Epithelial cell of prostate (primary cell): Measurements from ENCODE around the gene PFDN5.
A peak's percentile ranks its signal among the peaks of the same experiment; 100 is the strongest.
"Not testable (repeated sequence)": the region's sequence is repeated elsewhere in the genome, so short reads cannot be mapped to it uniquely, and the experiment has no call there.

Experiments used
- DNase-seq: peaks from one replicate; pipeline ENCODE4 v3.0.0-alpha.2; 2011; ENCODE audit warnings: low read depth, low spot score
- H3K27ac ChIP-seq: fragments of 450-650 bp; 2 replicates; pipeline ENCODE4 v1.5.1; 2017; ENCODE audit warnings: mild to moderate bottlenecking

Gene PFDN5

DNA sequence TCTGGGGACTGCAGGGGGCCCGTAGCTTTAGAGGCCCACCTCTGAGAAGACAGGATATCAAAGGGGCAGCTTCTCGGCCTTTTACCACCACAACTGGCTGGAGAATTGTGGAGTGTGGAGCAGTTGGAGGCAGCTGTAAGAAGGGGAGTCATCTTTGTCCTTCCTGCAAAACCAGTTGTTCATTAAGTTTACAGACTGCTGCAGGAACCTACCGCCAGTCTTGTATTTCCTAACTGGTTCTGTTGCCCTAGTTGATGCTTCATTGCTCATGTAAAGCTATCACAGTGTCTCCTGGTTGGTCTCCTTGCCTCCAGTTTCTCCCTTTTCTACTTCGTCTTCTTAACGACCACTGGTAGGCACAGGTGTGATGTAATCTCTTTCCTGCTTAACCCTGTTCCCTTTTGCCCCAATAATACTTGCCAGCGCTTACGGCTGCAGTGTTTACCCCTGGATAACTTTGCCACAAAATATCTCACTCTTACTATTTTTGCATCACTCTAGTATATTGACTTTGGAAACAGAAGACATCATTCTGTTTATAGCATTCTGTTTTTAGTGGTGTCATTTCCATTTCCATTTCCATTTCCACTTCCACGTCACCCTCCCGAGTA, 15.3 kb upstream of the PFDN5 start:
- no peak for DNase-seq
- no peak overlapping the region for H3K27ac ChIP-seq

DNA sequence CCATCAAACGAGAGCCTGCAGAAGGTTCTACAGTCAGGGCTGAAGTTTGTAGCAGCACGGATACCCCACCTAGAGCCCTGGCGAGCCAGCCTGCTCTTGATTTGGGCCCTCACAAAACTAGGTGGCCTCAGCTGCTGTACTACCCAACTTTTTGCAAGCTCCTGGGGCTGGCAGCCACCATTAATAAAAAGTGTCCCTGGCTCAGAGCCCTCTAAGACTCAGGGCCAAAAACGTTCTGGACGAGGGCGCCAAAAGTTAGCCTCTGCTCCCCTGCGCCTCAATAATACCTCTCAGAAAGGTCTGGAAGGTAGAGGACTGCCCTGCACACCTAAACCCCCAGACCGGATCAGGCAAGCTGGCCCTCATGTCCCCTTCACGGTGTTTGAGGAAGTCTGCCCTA, 8.9 kb upstream of the PFDN5 start:
- DNase-seq = no peak
- no peak overlapping the region for H3K27ac ChIP-seq

GRCh38 chr12:53287741-53288216, 7.6 kb upstream of the PFDN5 start:
- H3K27ac ChIP-seq = no peak overlapping the region
- no peak for DNase-seq

GRCh38 chr12:53288322-53288721, 7.0 kb upstream of the PFDN5 start:
- no peak overlapping the region for H3K27ac ChIP-seq
- DNase-seq = no peak

- DNase-seq = no peak
- peak overlapping the region; percentile 40 for H3K27ac ChIP-seq
Observed at GRCh38 chr12:53289891-53290290, 5.5 kb upstream of the PFDN5 start.

GRCh38 chr12:53290661-53291060, 4.7 kb upstream of the PFDN5 start:
- no peak for DNase-seq
- H3K27ac ChIP-seq = no peak overlapping the region

- DNase-seq = no peak
- no peak overlapping the region for H3K27ac ChIP-seq
Observed at GRCh38 chr12:53292426-53292825, 2.9 kb upstream of the PFDN5 start.

DNA sequence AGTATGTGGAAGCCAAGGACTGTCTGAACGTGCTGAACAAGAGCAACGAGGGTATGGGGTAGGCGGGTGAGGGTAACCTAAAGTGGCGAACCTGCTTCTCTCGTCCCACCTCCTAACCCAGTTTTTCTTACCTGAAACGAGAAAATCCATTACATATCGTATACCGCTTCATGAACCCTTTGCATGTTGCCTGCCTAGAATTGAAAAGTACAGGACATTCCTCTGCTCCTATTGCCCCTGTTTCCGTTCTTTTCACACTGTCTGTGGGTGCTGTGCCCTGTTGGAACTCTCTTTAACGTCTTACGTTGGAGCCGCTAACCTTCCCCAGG, 513 bp downstream of the PFDN5 start:
- peak overlapping the region; percentile 57 for H3K27ac ChIP-seq
- DNase-seq = no peak

DNA sequence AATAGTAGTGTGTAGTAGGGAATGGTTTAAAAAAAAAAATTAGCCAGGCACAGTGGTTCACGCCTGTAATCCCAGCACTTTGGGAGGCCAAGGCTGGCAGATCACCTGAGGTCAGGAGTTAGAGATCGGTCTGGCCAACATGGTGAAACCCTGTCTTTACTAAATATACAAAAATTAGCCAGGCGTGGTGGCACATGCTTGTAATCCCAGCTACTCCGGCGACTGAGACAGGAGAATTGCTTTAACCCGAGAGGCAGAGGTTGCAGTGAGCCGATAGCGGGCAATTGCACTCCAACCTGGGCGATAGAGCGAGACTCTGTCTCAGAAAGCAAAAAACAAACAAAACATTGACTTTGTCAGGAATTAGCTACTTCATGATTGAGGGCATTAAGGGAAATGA, 1.8 kb downstream of the PFDN5 start:
- DNase-seq, H3K27ac ChIP-seq: not testable (repeated sequence)

GRCh38 chr12:53298164-53298563, 2.8 kb downstream of the PFDN5 start:
- peak overlapping the region; percentile 68 for H3K27ac ChIP-seq
- no peak for DNase-seq

DNA sequence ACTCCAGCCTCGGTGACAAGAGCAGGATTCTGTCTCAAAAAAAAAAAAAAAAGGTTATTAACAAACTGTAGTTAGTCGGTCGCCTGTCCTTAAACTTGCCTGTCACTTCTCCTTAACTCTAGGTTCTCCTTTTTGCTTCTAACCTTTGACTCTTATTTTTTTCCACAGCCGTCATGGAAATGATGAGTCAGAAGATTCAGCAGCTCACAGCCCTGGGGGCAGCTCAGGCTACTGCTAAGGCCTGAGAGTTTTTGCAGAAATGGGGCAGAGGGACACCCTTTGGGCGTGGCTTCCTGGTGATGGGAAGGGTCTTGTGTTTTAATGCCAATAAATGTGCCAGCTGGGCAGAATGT, 3.7 kb downstream of the PFDN5 start:
- DNase-seq = no peak

DNA sequence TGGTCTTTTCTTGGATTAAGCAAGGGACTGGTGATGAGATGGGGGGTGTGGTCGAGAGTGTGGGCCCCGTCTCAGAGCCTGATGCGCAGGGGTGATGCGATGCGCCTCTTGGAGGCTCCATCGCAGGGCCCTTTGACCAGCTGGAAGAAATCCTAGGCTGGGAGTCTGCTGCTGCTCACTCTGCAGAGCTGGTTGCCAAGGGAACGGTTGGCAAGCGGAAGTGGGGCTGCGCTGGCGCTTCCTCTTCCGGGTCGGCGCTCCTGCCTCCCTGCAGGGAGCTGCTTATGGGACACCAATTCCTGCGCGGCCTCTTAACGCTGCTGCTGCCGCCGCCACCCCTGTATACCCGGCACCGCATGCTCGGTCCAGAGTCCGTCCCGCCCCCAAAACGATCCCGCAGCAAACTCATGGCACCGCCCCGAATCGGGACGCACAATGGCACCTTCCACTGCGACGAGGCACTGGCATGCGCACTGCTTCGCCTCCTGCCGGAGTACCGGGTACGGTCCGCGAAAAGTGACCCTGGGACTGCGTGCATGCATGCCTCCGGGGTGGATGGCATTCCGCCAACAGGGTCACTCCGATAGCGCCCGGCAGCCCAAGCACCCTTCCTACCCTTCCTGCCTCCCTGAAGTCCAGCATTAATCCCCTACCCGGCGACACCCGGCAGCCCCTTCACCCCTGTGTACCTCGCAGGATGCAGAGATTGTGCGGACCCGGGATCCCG, 4.3 kb downstream of the PFDN5 start, which contains the start of gene MYG1:
TSS of gene MYG1 (plus strand) at position 242 of the 727 bp plus-strand sequence. CDS start at position 285, 43 bp downstream.
- H3K27ac ChIP-seq = peak within 1 kb of the TSS; percentile 68
- no peak for DNase-seq

More for the DNA sequence above, 3.7 kb downstream of the PFDN5 start:
- H3K27ac ChIP-seq = peak overlapping the region; percentile 68

DNA sequence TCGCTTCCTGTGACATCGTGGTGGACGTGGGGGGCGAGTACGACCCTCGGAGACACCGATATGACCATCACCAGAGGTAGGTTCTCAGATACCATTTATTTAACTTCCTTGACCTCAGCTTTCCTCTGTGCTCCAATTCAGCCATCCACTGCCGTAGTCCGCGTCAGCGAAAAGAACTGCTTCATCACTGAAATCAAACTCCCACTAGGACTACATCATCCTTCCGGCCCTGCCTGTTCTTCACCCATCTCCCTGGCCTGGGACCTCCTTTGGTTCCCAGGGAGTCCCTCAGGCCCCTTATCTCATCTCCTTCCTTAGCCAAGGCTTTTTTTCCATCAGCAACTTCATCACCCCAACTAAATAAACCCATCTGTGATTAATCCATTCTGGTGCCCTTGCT, 4.8 kb downstream of the PFDN5 start:
- DNase-seq = no peak

DNA sequence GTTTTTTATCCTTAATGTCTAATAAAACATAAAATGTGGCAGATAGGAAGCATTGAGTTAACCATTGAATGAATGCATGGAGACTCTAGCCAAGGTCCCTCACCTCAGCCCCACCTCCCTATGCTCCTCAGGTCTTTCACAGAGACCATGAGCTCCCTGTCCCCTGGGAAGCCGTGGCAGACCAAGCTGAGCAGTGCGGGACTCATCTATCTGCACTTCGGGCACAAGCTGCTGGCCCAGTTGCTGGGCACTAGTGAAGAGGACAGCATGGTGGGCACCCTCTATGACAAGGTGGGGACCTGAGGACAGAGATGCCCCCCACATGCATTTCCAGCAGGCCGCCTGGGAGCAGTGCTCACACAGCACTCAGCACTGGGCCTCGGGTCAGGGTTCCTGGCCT, 7.6 kb downstream of the PFDN5 start:
- H3K27ac ChIP-seq = no peak overlapping the region
- no peak for DNase-seq

More for the DNA sequence above, 4.8 kb downstream of the PFDN5 start:
- H3K27ac ChIP-seq = peak overlapping the region; percentile 68

GRCh38 chr12:53306826-53307225, 11.5 kb downstream of the PFDN5 start:
- no peak for DNase-seq
- H3K27ac ChIP-seq = no peak overlapping the region

DNA sequence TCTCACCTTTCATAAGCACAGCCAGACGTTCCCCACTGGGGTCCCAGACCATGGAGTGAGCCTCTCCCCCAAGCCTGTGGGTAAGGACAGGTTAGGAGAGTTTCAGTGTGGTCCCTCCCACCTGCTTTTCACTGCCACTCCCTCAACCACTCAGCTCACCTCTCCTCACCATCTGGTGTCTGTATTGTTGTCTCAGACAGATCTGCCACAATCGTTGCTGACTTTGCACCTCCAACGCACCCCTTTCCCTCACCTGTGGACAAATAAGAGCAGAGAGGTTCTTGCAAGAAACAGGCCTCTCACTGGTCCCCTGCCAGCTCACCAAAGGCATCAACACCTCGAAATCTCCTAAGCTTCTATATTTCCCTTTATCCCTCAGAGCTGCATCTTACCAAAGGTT, 12.9 kb downstream of the PFDN5 start:
- H3K27ac ChIP-seq = no peak overlapping the region
- DNase-seq = no peak

DNA sequence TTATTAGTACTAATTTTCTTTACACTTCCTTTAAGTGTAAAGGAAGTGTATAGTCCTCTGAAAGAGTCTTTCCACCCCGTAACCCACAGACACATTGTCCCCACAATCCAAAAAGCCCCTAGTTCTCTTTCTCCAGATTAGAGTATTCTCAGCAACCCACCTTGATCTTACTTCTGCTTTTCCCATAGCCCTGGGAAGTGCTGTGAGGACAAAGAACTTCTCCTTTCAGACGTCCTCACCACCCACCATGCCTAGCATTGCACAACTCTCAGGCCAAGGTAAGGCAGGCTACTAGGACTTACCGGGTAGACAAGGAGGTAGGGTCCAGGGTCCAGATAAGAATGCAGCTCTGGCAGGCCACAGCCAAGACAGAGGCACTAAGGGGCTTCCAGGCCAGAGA, 18.7 kb downstream of the PFDN5 start:
- no peak overlapping the region for H3K27ac ChIP-seq
- DNase-seq = no peak

DNA sequence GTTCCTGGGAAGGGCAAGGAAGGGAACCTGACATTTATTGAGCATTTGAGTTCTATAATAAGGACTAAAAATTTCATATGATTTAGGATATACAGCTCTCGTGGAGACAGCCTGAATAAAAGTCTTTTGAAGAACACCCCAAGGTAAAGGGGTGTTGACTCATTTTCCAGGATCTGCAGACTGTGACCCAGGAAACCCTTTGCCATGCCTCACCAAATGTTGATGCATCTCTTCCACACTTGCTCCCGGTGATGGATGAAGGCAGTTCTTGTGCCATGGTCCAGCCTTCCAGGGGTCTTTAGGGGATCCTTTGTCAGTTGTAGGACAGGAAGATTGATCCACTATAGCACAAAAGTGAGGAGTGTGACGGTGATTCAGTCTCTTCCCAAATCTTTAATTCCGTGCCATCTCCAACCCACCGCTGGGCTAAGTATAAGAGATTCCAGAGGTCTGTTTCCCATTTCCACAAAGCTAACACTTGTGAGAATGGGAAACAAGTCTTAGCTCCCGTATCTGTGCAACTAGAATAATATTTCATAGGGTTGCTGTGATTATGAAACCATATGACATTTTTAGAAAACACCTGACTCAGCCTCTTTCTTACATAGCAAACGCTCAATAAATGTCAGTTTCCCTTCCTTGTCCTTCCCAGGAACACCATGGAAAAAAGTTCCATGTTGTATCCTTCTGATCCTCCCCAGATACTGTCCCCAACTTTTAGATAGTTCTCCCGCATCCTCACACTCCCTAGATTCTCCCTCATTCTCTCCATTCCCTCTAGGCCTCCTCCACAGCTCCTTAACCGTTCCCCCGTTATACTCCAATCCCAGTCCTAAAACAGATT, 25.2 kb downstream of the PFDN5 start:
- peak overlapping the region; percentile 80 for H3K27ac ChIP-seq
- DNase-seq = no peak

DNA sequence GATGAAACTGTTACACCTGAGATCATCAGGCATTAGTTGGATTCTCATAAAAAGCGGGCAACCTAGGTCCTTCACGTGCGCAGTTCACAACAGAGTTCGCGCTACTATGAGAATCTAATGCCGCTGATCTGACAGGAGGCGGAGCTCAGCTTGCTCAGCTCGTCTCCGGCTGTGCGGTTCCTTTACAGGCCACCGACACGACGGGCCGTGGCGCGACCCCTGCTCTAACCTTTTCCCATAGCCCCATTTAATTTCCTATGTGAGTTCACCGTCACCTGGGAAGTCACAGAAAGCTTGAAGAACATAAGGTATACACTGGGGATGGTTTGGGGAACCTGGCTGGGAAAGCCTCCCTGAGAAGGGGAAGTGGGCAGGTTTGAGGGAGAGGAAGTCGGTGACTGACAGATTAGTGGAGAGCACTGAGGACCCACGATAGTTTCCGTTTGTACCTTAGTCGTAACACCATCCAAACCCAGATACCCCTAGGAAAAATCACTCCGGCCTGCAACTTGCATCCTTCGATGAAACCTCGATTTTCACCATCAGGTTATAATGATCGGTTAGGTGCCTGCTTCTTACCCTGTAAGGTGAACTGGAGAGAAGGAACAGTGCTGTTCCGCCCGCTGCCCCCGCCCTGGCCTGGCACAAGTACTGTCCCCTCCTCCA, 28.9 kb downstream of the PFDN5 start:
- no peak for DNase-seq
- peak overlapping the region; percentile 21 for H3K27ac ChIP-seq

DNA sequence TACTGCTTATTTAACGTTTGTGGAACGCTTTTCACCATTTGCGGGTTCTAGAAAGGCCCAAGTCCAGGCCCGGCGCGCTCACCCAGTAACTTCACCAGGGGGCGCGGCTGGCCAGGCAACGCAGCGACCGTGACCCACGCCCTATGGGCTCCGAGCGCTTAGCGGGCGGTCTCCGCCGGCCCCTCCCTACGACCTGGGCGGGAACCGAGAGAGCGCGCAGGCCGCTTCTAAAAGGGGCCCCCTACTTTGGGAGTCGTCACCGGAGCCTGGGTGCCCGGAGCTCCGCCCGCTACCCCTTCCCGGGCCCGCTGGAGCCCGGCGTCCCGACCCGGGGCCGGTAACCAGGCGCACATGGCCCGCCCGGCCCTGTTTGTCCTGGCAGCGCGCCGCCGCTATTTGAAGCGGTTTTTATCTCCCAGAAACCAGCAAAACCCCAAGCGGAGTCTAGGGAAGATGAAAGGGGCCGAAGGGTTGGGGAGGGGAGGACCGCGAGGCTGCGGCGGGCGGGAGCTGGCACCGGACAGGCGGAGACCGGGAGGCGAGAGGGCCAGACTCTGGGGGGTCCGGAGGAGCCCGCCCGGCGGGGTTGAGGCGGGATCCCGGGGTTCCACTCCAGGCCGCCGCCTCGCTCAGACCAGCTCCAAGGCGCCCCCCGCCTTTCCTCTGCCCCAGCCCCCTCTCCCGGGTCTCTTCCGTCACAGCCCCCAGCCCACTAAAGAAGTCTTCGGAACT, 29.6 kb downstream of the PFDN5 start:
- DNase-seq = no peak
- peak overlapping the region; percentile 21 for H3K27ac ChIP-seq
